Erythroblast (primary cell): ENCODE data around the gene SNN.

Experiments used
- GATA1 ChIP-seq: IDR thresholded peaks from 2 replicates; pipeline ENCODE4 v1.6.1; 2011; ENCODE audit warnings: low read depth, mild to moderate bottlenecking, control low read depth, low read length, moderate library complexity
- POLR2A ChIP-seq: IDR thresholded peaks from 2 replicates; pipeline ENCODE4 v1.6.1; 2011; ENCODE audit warnings: mild to moderate bottlenecking, low read length

DNA sequence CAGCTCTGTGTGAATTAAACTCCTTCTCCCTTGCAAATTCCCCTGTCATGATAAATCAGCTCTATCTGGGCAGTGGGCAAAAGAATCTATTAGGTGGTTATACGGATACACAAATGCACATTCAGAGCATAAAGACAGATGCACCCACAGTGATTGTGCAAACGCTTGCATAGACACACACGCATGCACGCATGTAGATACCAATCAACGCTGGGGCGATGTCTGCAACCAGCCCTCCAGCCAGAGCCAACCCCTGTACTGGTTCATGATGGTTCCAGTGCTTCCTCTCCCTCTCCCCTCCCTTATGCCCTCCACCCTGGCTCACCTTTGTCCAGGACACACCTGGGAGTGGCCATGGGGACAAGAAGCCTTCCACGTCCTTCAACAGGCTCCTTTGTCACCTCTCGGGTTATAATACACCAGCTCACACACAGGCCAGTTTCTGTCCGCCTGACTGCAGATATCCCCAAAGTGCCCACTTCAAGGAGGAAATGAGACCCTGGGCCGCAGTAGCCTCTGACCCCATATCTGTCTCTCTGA is 33.1 kb upstream of the SNN start:
- TF ChIP-seq POLR2A: no peak
- no peak for TF ChIP-seq GATA1
